OCI-M1 (cell line): Measurements from ENCODE around the gene C21orf58.

Experiments used
- DNase-seq: peaks from one replicate; lab custom pipeline; 2025; lab: John Stamatoyannopoulos, UW

The C21orf58 gene

GRCh38 chr21:46295177-46295770 is 28.4 kb downstream of the C21orf58 start:
- no peak for DNase-seq

DNA sequence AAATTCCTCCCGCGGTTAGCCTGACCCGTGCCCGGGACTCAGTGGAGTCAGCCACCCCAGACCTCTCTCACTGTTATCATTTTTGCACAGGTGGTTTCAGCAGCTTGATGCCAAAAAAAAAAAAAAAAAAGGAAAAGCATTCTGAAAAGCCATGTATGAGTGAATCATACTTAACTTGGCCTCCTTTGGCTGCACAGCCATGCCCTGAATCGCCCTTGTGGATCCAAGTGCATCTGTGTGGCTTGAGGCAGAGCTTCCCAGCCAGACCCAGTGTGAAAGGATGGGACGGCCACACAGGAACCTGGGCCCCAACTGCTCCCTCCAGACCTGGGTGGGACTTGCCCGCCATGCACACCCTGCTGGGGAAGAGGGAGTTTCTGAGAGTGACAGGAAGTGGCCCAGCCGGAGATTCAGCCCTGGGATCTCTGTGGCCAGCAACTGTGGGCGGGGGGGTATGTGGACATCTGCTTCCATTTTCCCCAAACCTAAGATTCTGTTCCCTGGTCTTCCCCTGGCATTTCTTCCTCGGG is 29.0 kb downstream of the C21orf58 start:
- peak; percentile 94 for DNase-seq

GRCh38 chr21:46291561-46291960 is 32.1 kb downstream of the C21orf58 start:
- no peak for DNase-seq

DNA sequence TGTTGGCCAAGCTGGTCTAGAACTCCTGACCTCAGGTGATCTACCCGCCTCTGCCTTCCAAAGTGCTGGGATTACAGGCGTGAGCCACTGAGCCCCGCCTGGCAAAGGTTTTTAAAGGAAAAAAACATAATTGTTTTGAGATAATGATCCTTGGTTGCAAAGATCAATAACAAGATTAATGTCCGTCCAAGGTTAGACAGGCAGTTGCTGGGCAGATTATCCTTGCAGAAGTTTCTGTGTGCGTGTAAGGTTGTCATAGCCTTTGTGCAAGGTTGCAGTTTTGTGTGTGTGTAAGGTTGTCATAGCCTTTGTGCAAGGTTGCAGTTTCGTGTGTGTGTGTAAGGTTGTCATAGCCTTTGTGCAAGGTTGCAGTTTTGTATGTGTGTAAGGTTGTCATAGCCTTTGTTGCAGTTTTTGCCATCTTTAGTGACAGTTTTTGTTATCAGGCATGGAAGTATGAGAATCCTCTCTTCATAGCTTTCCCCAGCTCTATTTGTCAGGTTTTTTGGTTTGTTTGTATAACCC is 34.0 kb downstream of the C21orf58 start:
- no peak for DNase-seq

DNA sequence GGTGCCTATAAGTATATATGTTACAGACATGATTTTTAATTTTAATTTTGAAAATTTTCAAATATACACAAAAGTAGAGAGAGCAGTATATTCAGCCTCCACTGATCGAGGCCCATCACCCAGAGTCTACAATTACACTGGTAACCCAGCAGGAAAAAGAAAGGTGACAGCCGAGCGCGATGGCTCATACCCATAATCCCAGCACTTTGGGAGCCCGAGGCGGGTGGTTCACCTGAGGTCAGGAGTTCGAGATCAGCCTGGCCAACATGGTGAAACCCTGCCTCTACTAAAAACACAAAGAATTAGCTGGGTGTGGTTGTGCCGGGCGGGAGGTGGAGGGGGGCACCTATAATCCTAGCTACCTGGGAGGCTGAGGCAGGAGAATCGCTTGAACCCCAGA is 36.1 kb downstream of the C21orf58 start:
- no peak for DNase-seq

GRCh38 chr21:46286648-46287002 is 37.0 kb downstream of the C21orf58 start:
- peak; percentile 86 for DNase-seq

- peak; percentile 97 for DNase-seq
These were observed 37.7 kb downstream of the C21orf58 start, which contains the start of gene YBEY for GRCh38 chr21:46285761-46286647. YBEY (plus strand) TSS chr21:46286342; CDS start chr21:46286914, 572 bp downstream.

GRCh38 chr21:46285206-46285661 is 38.4 kb downstream of the C21orf58 start, which contains the start of gene MCM3AP:
MCM3AP (minus strand) TSS chr21:46285611; CDS start chr21:46285286, 325 bp downstream.
- no peak for DNase-seq

DNA sequence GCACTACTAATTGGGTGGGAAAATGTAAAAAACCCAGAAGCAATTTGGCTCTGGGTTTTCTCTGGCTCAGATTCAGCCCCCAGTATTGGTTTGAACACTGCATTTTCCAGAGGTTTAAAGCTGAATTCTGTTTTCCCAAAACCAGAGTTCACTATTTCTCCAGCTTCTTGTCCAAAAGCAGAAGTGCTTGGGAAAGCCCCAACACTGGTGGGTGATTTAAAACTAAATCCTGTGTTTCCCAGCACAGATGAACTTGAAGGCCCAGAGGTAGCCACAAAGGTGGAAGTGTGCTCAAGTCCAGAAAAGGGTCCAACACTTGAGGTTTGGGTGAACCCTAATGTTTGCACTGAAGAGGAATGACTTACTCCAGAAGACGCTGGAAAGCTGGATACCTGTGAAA is 38.9 kb downstream of the C21orf58 start:
- DNase-seq, result no peak

DNA sequence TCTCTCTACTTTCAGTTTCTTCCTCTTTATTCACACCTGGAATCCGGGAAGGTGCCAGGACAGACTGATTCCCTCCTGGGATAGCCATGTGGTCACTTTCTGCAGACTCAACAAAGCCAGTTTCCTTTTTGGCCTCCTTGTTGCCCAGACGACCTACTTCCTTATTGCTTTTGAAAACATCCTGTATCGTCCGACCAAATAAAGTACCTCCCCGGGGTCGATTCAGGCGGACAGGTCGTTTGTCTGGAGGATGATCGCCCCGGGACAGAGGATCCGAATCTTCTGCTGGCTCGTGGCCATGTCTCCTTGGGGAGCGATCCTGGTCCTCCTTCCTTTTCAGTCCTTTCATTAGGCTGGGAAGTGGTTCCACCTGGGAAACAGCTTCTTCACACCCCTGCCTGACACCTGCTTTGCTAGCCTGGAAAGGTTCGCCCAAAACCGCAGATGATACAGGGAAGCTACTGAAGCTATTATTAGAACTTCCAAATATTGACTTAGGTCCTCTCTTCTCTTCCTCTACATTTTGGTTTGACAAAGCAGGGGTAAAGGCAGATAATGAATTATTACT is 39.5 kb downstream of the C21orf58 start:
- DNase-seq, result no peak

GRCh38 chr21:46274797-46275390 is 48.8 kb downstream of the C21orf58 start:
- DNase-seq, result no peak

GRCh38 chr21:46273341-46273740 is 50.3 kb downstream of the C21orf58 start:
- DNase-seq, result no peak

GRCh38 chr21:46269466-46269865 is 54.2 kb downstream of the C21orf58 start:
- no peak for DNase-seq

GRCh38 chr21:46268371-46268770 is 55.3 kb downstream of the C21orf58 start:
- no peak for DNase-seq

GRCh38 chr21:46266946-46267345 is 56.7 kb downstream of the C21orf58 start:
- DNase-seq, result no peak

- no peak for DNase-seq
These were observed 57.7 kb downstream of the C21orf58 start for GRCh38 chr21:46265736-46266525.

- DNase-seq, result no peak
These were observed 59.0 kb downstream of the C21orf58 start for GRCh38 chr21:46264690-46265144.

DNA sequence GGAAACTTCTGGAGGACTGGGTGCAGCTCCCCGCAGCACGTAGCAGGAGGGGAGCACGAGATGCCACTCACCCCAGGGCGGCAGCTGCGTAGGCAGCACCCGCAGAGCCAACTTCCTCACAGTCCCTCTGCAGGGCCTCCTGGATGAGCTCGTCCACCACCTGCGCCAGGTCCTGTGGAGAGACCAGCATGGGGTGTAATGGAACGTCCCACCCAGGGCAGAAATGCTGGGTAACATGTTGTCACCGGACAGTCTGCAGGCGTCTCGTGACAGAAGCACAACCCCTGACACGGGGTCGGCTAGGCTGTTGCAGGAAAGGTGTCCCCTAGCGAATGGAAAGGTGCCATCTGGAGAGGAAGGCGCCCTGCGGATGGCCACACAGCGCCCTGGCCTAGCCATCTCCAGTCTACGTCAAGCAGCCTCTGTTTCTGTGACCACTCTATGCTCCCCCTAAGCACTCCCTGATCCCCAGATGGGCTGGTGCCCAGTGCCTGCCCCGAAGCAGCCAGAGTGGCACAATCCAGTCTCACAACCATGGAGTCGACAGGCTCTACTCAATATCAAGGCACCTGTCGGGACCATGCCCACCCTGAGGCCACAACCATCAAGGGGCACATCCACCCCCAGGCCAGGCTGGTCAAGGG is 59.5 kb downstream of the C21orf58 start:
- DNase-seq, result no peak

DNA sequence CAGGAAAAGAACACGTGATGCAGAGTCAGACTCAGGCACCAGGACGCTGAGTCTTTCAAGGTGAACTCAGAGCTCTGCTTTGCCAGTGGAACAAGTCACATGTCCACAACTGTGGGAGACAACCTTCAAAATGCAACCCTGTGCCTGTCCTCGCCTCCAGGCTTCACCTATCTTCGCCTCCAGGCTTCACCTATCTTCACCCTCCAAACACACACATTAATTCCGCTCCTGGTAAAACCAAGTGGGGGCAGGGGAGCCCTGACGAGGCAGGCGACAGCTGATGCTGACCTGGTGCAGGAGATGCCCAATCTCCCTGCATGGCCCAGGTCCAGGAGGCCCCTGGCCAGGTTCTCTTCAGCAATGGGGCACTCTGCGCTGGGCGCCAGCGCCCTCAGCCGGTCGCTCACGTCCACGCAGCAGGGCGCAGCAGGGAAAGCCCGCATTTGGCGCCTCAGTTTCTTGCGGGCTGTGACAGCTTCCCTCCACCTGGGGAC is 67.1 kb downstream of the C21orf58 start:
- DNase-seq, result no peak

- no peak for DNase-seq
These were observed 67.8 kb downstream of the C21orf58 start for GRCh38 chr21:46255758-46256337.
